Ishikawa (cell line): ENCODE data around the gene TMEM254.

ENCODE experiments used
- CEBPB ChIP-seq: IDR thresholded peaks from 2 replicates; pipeline ENCODE4 v1.6.1; 2012
- EGR1 ChIP-seq: IDR thresholded peaks from 2 replicates; pipeline ENCODE4 v1.6.1; 2012
- EP300 ChIP-seq: IDR thresholded peaks from 2 replicates; pipeline ENCODE4 v1.6.1; 2012; ENCODE audit warnings: borderline replicate concordance
- FOXM1 ChIP-seq: IDR thresholded peaks from 2 replicates; pipeline ENCODE4 v1.6.1; 2012; ENCODE audit warnings: low read depth, borderline replicate concordance
- NFIC ChIP-seq: IDR thresholded peaks from 2 replicates; pipeline ENCODE4 v1.6.1; 2012
- RAD21 ChIP-seq: IDR thresholded peaks from 2 replicates; pipeline ENCODE4 v1.6.1; 2012; ENCODE audit warnings: low read depth
- REST ChIP-seq: IDR thresholded peaks from 2 replicates; pipeline ENCODE4 v1.6.1; 2012; ENCODE audit warnings: low read depth, mild to moderate bottlenecking
- TAF1 ChIP-seq: IDR thresholded peaks from 2 replicates; pipeline ENCODE4 v1.6.1; 2012; ENCODE audit warnings: low read depth, mild to moderate bottlenecking
- USF1 ChIP-seq: IDR thresholded peaks from 2 replicates; pipeline ENCODE4 v1.6.1; 2012
- YY1 ChIP-seq: IDR thresholded peaks from 2 replicates; pipeline ENCODE4 v1.6.1; 2012; ENCODE audit warnings: low read depth
- ZBTB7A ChIP-seq: IDR thresholded peaks from 2 replicates; pipeline ENCODE4 v1.6.1; 2012; ENCODE audit warnings: low read depth

GRCh38 chr10:80137920-80138319, 59.5 kb downstream of the TMEM254 start:
- TF ChIP-seq RAD21 (no peak), NFIC (no peak), TAF1 (no peak), YY1 (no peak), EGR1 (no peak), ZBTB7A (no peak), REST (no peak), EP300 (no peak), CEBPB (no peak), USF1 (no peak), FOXM1 (no peak)
